Measurements from ENCODE around the gene SLC8A1.

The SLC8A1 gene

GRCh38 chr2:40321016-40321623 lies 130.8 kb downstream of the SLC8A1 start:
- in situ Hi-C loops (cut with MboI; ENCODE audit: low sequenced_read_pairs): no loop called here

GRCh38 chr2:40318921-40319320 lies 133.0 kb downstream of the SLC8A1 start:
- in situ Hi-C loops (cut with MboI; ENCODE audit: low sequenced_read_pairs): no loop called here

GRCh38 chr2:40317761-40318160 lies 134.1 kb downstream of the SLC8A1 start:
- in situ Hi-C loops (cut with MboI; ENCODE audit: low sequenced_read_pairs): no loop called here

- in situ Hi-C loops (cut with MboI; ENCODE audit: low sequenced_read_pairs): no loop called here
Observed at GRCh38 chr2:40317046-40317445, 134.8 kb downstream of the SLC8A1 start.

- in situ Hi-C loops (cut with MboI; ENCODE audit: low sequenced_read_pairs): no loop called here
Observed at GRCh38 chr2:40316620-40317019, 135.3 kb downstream of the SLC8A1 start.

- in situ Hi-C loops (cut with MboI; ENCODE audit: low sequenced_read_pairs): no loop called here
Observed at GRCh38 chr2:40315683-40316082, 136.2 kb downstream of the SLC8A1 start.

- in situ Hi-C loops (cut with MboI; ENCODE audit: low sequenced_read_pairs): no loop called here
Observed at GRCh38 chr2:40311026-40311425, 140.9 kb downstream of the SLC8A1 start.

GRCh38 chr2:40310303-40310702 lies 141.6 kb downstream of the SLC8A1 start:
- in situ Hi-C loops (cut with MboI; ENCODE audit: low sequenced_read_pairs): no loop called here

GRCh38 chr2:40304340-40304739 lies 147.6 kb downstream of the SLC8A1 start:
- in situ Hi-C loops (cut with MboI; ENCODE audit: low sequenced_read_pairs): no loop called here

- in situ Hi-C loops (cut with MboI; ENCODE audit: low sequenced_read_pairs): no loop called here
Observed at GRCh38 chr2:40303746-40304145, 148.1 kb downstream of the SLC8A1 start.

GRCh38 chr2:40302751-40303325 lies 149.1 kb downstream of the SLC8A1 start:
- in situ Hi-C loops (cut with MboI; ENCODE audit: low sequenced_read_pairs): no loop called here

GRCh38 chr2:40300391-40300790 lies 151.5 kb downstream of the SLC8A1 start:
- in situ Hi-C loops (cut with MboI; ENCODE audit: low sequenced_read_pairs): no loop called here

- in situ Hi-C loops (cut with MboI; ENCODE audit: low sequenced_read_pairs): no loop called here
Observed at GRCh38 chr2:40299781-40300180, 152.1 kb downstream of the SLC8A1 start.

GRCh38 chr2:40299173-40299572 lies 152.7 kb downstream of the SLC8A1 start:
- in situ Hi-C loops (cut with MboI; ENCODE audit: low sequenced_read_pairs): no loop called here

GRCh38 chr2:40298026-40298425 lies 153.9 kb downstream of the SLC8A1 start:
- in situ Hi-C loops (cut with MboI; ENCODE audit: low sequenced_read_pairs): no loop called here

- in situ Hi-C loops (cut with MboI; ENCODE audit: low sequenced_read_pairs): no loop called here
Observed at GRCh38 chr2:40292291-40292690, 159.6 kb downstream of the SLC8A1 start.

- in situ Hi-C loops (cut with MboI; ENCODE audit: low sequenced_read_pairs): no loop called here
Observed at GRCh38 chr2:40289771-40290404, 162.0 kb downstream of the SLC8A1 start.

GRCh38 chr2:40287773-40288172 lies 164.1 kb downstream of the SLC8A1 start:
- in situ Hi-C loops (cut with MboI; ENCODE audit: low sequenced_read_pairs): no loop called here

- in situ Hi-C loops (cut with MboI; ENCODE audit: low sequenced_read_pairs): no loop called here
Observed at GRCh38 chr2:40287195-40287594, 164.7 kb downstream of the SLC8A1 start.

- in situ Hi-C loops (cut with MboI; ENCODE audit: low sequenced_read_pairs): no loop called here
Observed at GRCh38 chr2:40286721-40287120, 165.2 kb downstream of the SLC8A1 start.

- in situ Hi-C loops (cut with MboI; ENCODE audit: low sequenced_read_pairs): no loop called here
Observed at GRCh38 chr2:40285391-40285790, 166.5 kb downstream of the SLC8A1 start.

- in situ Hi-C loops (cut with MboI; ENCODE audit: low sequenced_read_pairs): no loop called here
Observed at GRCh38 chr2:40284797-40285196, 167.1 kb downstream of the SLC8A1 start.

Data from HL-60/S4 treated with phorbol 12-myristate 13-acetate at 8.2 ng/mL for 4 days and 3 days (cell line).